Activated CD4-positive, alpha-beta T cell treated with anti-CD3 and anti-CD28 coated beads for 1 hour (primary cell): ENCODE results near the gene TCF15.
"Not testable (repeated sequence)": the region's sequence is repeated elsewhere in the genome, so short reads cannot be mapped to it uniquely, and the experiment has no call there.

ENCODE experiments used
- DNase-seq: peaks from one replicate; pipeline ENCODE4 v3.0.0-alpha.2; 2020

The TCF15 gene

DNA sequence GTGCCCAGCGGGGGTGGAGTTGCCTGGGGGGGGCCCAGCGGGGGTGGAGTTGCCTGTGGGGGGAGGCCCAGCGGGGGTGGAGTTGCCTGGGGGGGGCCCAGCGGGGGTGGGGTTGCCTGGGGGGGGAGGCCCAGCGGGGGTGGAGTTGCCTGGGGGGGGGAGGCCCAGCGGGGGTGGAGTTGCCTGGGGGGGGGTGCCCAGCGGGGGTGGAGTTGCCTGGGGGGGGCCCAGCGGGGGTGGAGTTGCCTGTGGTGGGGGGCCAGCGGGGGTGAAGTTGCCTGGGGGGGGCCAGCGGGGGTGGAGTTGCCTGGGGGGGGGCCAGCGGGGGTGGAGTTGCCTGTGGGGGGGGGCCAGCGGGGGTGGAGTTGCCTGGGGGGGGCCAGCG is 31.9 kb upstream of the TCF15 start:
- DNase-seq, result not testable (repeated sequence)

DNA sequence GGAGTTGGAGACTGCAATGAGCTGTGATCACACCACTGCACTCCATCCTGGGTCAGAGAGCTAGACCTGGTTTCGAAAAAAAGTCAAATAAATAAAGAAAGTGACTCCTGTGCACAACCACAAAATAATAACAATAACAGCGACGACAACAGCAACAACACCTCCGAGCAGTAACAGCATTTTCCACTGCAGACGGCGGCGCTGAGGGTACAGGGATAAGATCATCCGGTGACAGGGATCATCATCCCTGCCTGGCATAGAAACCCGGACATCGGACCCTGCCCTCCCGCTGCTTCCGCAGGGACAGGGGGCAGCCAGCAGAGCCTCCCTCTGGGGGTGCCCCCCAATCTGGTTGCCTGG is 31.4 kb upstream of the TCF15 start:
- no peak for DNase-seq

DNA sequence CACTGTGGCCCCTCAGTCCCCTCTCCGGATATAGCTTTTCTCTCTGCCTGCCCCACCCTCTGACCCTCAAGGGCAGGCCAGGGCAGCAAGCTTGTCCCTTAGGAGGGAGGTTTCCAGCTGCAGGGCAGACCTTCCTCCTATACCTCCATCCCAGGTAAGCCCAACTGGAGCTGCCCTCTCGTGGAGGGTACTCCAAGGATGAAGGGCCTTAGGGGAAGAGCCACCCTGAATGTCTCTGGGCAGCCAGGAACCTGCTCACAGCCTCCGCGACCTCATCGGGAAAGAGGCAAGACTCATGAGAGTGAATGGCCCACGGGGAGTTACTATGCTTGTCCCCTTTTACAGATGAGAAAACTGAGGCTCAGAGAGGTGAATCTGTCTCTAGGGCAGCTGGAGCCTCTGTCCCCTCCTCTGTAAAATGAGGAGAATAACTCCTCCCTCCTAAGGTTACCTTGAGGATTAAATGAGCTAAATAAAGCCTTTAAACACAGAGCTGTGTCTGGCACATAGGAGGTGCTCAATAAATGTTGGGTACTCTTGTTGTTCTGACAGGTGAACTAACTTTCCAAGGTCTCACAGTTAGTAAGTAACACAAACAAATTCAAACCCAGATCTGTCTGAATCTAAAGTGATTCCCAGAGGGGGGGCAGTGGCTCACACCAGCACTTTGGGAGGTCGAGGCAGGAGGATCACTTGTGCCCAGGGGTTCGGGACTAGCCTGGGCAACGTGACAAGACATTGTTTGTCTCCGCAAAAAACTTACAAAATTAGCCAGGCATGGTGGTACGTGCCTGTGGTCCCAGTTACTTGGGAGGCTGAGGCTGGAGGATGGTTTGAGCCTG is 30.8 kb upstream of the TCF15 start:
- DNase-seq, result no peak

DNA sequence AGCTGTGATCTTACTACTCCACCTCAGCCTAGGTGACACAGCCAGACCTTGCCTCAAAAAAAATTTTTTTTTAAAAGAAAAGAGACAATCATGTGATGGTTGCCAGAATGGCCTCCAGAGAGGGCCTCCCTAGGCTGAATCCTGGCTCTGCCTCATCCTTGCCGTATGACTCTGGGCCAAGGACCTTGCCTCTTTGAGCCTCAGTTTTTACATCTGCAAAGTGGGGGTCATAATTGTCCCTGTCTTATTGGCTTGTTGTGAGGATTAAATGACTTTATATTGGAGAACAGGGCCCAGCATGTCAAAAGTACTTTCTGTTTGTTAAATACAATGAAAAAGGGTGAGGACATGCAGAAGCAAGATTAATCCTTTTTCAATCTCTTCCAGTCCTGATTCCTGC is 28.5 kb upstream of the TCF15 start:
- DNase-seq, result no peak

DNA sequence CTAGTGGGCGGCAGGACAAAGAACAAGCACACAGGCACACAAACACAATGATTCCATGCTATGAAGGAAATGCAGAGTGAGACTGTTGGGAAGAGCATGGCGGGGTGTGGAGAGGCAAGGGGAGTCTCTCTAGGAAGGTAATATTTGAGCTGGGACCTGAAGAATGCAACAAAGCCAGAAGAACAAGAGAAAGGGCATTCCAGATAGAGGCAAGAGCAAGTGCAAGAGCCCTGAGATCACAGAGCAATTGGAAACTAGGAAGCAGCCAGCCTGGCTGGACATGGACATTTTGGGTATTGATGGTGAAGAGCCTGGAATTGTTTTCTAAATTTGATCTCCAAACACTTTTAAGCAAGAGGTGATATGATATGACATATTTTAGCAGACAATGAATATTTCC is 27.4 kb upstream of the TCF15 start:
- no peak for DNase-seq

DNA sequence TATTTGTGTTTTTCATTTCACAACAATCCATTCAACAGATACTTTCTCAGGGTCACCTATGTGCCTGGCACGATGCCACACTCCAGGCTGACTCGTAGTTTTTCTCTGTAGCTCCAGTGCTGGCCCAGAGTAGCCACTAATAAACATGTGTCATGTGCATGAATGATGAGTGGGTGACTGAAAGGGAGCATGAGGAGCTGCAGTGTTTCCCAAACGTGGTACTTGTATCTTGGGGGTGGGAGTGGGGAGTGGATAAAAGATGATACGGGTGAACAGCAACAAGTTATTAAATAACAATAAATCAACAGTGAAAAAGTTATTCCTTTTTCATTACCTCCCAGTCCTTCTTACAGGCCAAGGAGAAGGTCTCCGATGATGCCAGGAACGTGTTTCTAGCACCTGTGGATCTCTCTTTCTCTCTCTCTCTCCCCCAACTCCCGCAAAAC is 25.8 kb upstream of the TCF15 start:
- no peak for DNase-seq

DNA sequence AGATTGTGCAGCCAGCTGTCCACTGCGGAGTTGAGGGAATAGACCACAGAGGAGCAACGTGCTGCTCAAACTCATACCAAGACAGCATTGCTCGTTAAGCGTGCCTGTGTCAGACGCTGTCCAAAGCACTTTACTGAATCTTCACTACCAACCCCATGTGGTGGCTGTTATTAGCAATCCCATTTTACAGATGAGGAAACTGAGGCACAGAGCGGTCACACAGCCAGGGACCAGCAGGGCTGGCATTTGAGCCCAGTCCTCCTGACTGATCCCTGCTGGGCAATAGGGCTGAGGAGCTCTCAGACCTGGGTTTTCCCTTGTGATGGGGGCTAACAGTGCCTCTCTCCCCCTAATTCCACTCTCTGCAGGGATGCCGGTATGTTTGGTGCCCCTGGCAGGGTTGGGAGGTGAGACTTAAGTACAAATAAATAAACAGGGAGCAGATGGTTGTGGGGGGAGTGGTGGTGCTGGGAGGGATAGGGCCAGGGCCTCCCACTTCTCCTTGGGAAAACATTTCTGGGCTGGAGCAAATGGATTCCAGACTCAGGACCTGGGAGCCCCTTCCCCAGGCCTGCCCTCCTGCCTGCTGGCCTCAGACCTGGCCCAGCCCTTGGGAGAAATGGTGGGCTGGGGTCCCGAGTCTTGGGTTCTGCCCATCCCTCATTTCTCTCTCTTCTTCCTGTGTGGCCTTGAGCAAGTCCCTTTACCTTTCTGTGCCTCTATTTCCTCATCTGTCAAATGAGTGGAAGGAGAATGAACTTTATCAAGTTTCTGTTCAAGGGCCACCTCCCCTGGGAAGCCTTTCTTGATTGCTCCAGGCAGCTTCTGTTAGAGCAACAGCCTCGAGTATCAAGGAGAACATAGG is 25.2 kb upstream of the TCF15 start:
- no peak for DNase-seq

DNA sequence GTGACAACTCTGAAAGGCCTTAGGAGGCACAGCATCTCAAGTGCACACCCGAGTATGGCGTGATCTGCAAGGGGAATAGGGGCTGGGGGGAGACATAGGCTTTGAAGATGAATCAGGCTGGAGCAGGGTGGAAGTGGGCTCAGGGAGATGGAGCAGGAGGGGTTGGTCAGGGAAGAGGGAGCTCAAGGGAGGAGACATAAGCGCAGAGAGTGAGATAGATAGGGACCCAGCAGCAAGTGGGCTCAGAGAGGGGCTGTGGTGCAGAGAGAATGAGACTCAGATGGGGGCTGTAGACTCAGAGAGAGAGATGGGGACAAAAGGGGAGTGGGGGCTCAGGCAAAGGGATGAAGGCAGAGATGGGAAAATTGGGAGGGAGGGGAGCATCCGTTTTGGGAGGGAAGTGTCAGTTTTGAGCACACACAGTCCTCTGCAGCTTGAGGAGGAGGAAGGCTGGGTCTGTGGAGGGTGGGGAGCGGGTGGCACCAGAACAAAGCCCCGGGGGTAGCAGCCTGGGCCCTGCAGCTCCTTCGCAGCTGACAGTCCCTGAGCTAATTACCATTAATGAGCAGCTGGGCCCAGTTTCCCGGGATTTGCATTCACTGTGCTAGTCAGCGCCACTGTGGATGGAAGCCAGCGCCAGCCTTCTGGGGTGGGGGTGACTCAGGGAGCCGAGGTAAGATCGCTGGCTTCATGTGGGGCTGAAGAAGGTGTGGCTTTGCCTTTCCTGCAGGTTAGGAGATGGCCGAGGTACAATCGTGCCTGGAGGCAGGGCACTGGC is 24.2 kb upstream of the TCF15 start:
- no peak for DNase-seq

DNA sequence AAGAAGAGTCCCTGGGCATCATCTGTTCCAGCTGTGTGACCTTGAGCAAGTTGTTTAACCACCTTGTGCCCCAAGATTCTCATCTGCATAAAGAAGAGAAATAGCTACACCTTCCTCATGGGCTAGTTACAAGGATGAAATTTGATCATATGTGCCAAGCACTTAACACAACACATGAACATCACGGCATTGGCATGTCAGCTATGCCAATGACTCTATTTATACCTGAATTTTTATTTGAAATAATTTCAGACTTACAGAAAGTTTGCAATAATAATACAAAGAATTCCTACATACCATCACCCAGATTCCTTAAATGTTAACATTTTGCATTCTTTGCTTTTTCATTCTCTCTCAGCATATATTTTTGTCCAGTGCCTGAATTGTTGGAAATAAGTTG is 21.0 kb upstream of the TCF15 start:
- no peak for DNase-seq

DNA sequence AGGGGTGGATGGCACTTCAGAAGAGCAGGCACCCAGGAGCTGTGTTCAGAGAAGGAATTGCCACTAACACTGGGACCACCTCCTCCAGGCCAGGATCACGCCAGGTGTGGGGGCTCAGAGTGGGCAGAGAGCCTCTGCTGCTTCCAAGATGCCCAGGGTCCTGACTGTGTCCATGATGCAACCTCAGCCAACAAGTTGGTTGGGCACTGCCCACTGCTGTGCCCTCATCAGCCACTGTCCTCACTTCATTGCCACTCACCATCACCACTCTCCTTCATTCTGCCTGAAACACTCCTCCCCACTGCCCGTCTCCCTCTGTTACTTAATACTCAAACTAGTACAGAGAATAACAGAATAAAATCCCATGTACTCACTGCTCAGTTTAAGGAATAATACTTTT is 16.5 kb upstream of the TCF15 start:
- DNase-seq, result no peak

DNA sequence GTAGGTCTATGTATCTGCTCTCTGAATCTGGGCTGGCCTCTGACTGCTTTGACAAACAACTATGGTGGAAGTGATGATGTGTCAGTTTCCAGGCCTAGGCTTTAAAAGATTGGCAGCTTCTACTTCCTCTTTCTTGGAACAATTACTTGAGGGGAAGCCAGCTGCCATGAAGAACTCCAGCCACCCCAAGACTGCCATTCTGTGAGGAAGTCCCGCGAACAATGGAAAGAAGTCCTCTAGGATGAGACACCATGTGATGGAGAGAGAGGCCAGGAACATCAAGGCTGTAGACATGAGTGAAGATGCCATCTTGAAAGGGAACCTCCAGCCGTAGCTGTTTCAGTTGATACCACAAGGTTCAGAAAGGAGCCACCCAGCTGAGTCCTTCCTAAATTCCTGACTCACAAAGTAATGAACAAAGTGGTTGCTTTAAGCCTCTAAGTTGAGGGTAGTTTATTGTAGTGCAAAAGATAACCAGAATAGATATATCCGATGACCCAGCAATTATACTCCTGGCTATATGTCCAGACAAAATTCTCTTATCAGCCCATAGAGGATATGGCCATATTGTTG is 15.3 kb upstream of the TCF15 start:
- no peak for DNase-seq

DNA sequence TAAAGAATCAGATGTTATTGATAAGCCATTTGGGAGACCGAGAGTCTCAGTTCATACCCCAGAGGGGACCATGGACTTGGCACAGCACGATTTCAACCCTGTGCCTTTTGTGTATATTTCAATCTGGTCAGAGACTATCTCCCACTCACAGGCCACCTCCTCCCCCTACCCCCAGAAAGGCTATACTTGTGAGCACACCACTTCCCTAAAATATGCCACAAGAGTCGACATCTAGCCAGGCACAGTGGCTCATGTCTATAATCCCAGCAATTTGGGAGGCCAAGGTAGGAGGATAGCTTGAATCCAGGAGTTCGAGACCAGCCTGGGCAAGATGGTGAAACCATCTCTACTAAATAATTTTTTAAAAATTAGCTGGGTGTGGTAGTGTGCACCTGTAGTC is 13.6 kb upstream of the TCF15 start:
- DNase-seq, result no peak

DNA sequence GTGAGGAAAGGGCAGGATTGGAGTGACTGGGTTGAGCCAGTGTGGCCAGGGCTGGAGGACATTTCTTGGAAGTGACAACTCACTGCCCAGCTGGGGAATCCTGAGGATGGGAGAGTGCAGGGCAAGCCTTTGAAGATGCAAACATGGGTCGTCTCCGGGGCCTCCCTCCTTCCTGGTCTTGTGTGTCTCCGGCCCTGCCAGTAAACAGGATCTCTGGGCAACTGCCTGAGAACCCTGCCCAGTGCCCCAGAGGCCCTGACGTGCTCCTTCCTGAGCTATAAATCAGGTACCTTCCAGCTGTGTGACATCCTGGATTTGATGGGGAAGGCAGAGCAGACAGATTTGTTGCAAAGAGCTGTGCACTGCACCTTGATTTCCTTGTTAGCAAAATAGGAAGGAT is 12.9 kb upstream of the TCF15 start:
- DNase-seq, result no peak

DNA sequence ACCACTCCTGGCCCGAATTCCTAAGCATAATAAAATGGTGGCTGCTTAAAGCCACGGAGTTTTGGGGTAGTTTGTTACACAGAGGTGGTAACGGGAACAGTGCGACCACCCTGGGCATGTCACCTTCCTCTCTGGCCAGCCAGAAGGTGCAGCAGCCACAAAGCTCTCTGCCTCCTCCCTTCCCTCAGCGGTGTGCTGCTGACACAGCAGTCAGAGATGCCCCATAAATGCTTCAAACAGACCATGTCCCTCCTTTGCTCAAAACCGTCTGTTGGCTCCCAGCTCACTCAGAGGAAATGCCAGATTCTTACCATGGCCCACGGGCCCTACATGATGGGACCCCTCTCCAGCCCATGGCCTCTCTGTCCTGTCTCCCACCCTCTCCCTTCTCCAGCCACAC is 12.1 kb upstream of the TCF15 start:
- DNase-seq, result no peak

DNA sequence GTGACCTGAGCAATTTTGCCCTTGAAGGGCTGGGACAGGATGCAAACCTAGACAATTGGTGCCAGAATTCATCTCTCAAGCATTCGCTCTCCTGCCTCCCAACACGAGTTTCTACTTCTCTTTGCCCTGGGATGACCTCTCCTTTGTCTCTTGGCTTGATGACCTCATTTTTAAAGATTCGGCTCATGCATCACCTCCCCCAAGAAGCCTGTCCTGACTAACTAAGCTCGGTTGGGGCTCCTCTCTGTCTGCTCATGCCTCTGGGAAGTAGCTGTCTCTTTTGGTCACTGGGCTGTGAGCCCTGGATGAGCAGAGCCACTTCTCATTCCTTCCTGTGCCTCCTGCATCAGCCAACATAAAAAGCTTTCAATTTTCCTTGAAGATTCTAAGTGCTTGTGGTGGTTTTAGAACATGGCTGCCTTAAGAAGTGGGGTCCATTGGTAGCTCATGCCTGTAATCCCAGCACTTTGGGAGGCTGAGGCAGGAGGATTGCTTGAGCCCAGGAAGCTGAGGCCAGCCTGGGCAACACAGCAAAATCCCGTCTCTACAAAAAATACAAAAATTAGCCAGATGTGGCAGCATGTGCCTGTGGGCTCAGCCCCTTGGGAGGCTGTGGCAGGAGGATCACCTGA is 11.1 kb upstream of the TCF15 start:
- no peak for DNase-seq

DNA sequence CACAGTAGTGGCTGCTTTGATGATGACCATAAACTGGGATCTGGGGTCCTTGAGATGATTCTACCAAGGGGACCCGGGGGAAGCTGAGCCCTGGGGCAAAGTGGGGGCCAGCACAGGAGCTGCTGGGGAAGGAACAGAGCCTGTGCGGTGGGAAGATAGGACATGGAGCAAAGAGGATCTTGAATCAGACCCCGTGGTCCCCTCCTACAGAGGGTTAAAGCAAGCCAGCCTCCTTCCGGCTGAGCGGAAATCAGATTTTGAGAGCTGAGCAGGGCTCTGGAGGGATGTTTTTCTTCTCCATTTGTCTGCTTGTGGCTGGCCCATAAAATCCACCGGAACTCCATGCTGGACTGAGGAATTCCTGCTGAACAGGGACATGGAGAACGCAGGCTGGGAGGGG is 10.1 kb upstream of the TCF15 start:
- DNase-seq, result no peak

DNA sequence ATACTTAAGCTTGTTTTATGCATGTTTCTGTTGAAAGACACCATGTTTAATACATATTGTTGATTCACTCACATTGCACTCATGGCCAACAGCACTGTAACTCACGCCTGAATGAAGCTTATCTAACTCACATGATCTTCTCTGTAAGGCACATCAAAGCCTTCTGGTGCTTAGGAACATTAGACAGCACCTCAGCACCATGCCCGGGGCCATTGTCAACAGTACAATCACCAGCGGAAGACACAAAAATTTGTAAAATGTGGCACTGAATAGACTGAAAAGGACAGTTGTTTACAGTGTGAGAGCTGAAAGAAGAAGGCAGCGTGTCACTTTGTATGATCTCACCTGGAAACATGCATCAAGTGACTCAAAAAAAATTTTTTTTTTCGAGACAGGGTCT is 8.9 kb upstream of the TCF15 start:
- DNase-seq, result no peak

DNA sequence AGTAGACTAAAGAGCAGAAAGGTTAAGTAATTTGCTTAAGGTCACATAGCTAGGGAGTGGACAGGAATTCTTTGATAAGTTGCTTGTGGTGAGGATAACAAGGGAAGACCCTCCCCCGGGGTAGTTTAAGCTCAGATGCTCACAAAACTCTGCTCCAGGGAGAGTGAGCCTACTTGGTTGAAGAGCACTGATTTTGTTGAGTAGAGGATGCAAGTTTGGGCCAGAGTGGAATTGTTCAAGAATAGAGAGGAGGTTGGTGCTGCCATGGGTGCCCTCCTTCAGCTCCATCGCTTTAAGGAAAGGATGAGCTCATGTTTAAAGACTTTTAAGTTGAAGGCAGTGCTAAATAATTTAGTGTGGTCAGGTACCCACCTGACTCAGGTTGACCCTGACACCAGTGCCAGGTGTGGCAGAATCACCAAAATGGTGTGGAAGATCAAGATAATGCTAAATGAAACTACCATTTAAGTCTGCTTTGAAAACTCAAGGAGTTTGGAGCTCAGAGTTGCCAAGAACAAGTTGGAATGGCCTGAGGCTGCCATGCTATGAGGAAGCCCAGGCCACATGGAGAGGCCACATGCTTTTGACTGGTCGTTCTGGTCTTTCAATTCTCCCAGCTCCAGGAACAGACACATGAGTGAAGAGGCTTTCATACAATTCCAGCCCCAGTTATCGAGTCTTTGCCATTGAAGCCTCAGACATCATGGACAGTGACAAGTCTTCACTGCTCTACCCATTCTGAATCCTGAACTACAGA is 8.0 kb upstream of the TCF15 start:
- no peak for DNase-seq

DNA sequence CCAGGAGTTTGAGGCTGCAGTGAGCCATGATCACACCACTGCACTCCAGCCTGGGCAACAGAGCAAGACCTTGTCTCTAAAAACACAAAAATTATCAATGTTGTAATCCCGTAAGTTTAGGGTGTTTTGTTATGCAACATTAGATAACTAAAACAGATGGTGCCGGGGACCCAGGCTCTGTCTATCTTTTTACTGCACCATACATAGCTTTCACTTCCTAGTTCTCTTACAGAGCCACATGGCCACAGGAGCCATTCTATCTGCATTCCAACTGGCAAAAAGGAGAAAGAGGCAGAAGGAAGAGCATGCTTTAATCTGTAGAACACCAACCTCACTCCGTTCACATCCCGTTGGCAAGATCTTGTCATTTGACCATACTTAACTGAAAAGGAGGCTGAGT is 5.4 kb upstream of the TCF15 start:
- no peak for DNase-seq

DNA sequence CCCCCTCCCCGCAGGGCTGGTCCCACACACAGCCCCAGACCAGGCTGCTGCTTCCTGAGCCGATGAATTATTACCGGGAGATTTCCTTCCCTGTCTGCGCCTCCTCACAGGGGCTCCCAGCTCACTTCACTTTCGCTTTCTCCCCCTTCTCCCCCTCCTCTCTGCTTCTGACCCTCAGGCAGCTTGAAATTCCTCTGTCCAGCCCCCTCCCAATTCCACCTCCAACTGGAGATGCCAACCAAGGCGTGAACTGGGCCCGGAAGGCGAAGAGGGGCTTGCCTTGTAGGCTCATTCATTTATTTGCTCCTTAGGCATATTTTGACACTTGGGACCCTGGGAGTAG is 1.7 kb upstream of the TCF15 start:
- DNase-seq, result no peak

DNA sequence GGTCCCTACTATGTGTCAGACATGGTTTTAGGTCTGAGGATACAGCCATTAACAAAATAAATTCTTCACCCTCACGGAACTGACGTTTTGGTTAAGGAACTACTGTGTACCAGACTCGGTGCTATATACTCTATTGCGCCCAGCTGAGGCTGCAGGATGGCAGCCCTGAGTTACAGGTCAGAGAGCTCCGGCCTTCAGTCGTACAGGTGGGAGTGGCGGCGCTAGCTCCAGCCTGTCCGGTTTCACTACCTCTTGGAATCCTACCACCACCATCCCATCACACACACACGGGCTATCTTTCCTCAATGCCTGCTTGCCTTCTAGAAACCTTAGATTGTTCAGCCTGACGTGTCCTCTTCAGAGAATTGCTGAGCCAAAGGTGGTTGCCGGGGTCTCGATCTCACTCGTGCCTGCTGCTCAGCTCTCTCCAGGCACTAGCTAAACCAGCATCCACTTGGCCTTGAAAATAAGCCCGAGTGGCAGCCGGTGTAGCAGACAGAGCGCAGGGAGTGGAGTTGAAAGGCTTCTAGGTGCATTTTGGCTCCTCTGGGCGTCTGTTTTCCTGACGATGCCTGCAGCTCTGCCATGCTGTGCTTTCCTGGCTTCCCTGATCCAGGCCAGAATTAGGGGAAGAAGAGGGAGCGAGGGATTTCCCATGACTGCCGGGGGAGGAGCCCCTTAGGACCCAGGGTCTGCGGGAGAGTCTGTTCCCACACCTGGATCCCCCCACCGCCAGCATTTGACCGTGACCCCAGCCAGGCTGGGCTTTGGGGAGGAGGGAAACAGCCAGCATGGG is 1.1 kb upstream of the TCF15 start:
- DNase-seq, result no peak
